ENCODE data around the gene EPHA7. TPM values are rescaled to one million over a fixed set of nuclear protein-coding genes. Genes with fewer than 3 reads are reported as not detected.

Gene EPHA7
- polyA plus RNA-seq, 1 donor (not counting 4 experiments of a cell fraction or from before 2014, with no cell fraction given) = not detected

DNA sequence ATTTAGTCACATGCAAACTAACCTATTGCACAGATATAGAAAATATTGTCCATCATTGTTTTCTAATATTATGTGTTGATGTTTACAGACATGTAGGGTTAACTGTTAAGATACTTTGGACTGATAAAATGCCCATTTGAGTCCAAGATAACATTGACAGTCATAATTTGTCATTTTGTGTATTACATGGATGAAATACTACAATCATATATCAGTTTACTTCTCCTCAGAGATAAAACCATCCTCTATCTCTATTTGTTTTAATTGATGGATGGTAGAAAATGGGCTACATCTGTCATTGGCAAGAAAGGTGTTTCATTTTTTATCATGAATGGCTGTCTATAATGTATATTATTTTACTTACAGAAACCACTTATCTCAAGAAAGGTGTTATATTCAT, 6.2 kb downstream of the EPHA7 start:
- H3K27ac ChIP-seq (ENCODE audit: control insufficient read depth, insufficient read depth, low read length) = no peak overlapping the region
- no peaks in the 10 kb centered on the region for H3K36me3 ChIP-seq (ENCODE audit: control insufficient read depth in 2 of 2, extremely low read depth in 1 of 2, insufficient read depth in 2 of 2, low read length in 2 of 2)
- FAIRE-seq = no peak
- no peak for TF ChIP-seq EZH2 (IDR thresholded peaks at IDR 0.05; ENCODE audit: low read length)
- TF ChIP-seq, protein P1, sequence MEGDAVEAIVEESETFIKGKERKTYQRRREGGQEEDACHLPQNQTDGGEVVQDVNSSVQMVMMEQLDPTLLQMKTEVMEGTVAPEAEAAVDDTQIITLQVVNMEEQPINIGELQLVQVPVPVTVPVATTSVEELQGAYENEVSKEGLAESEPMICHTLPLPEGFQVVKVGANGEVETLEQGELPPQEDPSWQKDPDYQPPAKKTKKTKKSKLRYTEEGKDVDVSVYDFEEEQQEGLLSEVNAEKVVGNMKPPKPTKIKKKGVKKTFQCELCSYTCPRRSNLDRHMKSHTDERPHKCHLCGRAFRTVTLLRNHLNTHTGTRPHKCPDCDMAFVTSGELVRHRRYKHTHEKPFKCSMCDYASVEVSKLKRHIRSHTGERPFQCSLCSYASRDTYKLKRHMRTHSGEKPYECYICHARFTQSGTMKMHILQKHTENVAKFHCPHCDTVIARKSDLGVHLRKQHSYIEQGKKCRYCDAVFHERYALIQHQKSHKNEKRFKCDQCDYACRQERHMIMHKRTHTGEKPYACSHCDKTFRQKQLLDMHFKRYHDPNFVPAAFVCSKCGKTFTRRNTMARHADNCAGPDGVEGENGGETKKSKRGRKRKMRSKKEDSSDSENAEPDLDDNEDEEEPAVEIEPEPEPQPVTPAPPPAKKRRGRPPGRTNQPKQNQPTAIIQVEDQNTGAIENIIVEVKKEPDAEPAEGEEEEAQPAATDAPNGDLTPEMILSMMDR (optimal IDR thresholded peaks at IDR 0.05 in 1 of 3, IDR thresholded peaks at IDR 0.05 in 1 of 3, conservative IDR thresholded peaks at IDR 0.05 in 1 of 3; ENCODE audit: extremely low read depth in 1 of 3, insufficient read depth in 2 of 3, low read length in 3 of 3) = no peak
- H2AFZ ChIP-seq (ENCODE audit: control insufficient read depth, low read length) = no peak overlapping the region
- H3K79me2 ChIP-seq (ENCODE audit: control insufficient read depth, insufficient read depth, low read length) = no peaks in the 10 kb centered on the region
- peaks cover 24% of the 10 kb centered on the region for H3K27me3 ChIP-seq (ENCODE audit: control insufficient read depth, extremely low read depth, insufficient read depth, low read length)
- H3K4me1 ChIP-seq (ENCODE audit: control insufficient read depth, extremely low read depth, insufficient read depth, low read length) = no peaks in the 10 kb centered on the region
- no peak for DNase-seq (ENCODE audit: low read depth, low spot score)
- no peak overlapping the region for H3K4me3 ChIP-seq (ENCODE audit: control insufficient read depth in 2 of 3, extremely low read depth in 1 of 3, insufficient read depth in 2 of 3, low read depth in 1 of 3, low read length in 3 of 3)
- no peaks in the 10 kb centered on the region for H3K9me3 ChIP-seq (ENCODE audit: control insufficient read depth, low read depth, low read length)
- no peak overlapping the region for H3K4me2 ChIP-seq (ENCODE audit: control insufficient read depth, extremely low read depth, insufficient read depth, low read depth, low read length)
- H3K9me1 ChIP-seq (ENCODE audit: control insufficient read depth, extremely low read depth, insufficient read depth, low read length) = no peaks in the 10 kb centered on the region
- H4K20me1 ChIP-seq (ENCODE audit: control insufficient read depth, extremely low read depth, insufficient read depth, low read length) = no peaks in the 10 kb centered on the region
- dilution Hi-C loops (cut with MboI; ENCODE audit: extremely low pct_ligation_motif_present, low sequenced_read_pairs) = no loop called here
- no peak overlapping the region for H3K9ac ChIP-seq (ENCODE audit: control insufficient read depth, extremely low read depth, insufficient read depth, low read length)

DNA sequence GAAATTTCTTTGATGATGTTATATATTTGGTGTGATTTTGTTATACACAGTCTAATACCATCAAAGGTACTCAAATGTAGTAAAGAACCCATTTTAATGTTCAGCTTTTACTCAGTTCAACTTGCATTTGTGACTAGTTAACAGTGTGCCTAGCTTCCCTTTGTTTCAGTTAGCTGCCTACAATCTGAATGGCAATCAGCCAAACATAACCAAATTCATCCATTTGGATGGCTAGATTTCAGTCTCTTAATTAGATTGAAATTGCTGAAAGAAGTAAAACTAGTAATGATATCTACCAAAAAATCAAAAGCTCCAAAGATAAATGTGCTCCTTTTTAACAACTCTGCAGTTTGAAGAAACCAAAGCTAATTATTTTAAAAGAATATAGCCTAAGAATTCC, 6.9 kb downstream of the EPHA7 start:
- Histone ChIP-seq H3K36me3 (ENCODE audit: control insufficient read depth in 2 of 2, extremely low read depth in 1 of 2, insufficient read depth in 2 of 2, low read length in 2 of 2) (no peaks in the 10 kb centered on the region), H3K4me2 (ENCODE audit: control insufficient read depth, extremely low read depth, insufficient read depth, low read depth, low read length) (no peak overlapping the region), H3K4me3 (ENCODE audit: control insufficient read depth in 2 of 3, extremely low read depth in 1 of 3, insufficient read depth in 2 of 3, low read depth in 1 of 3, low read length in 3 of 3) (no peak overlapping the region), H3K4me1 (ENCODE audit: control insufficient read depth, extremely low read depth, insufficient read depth, low read length) (no peaks in the 10 kb centered on the region), H3K9me1 (ENCODE audit: control insufficient read depth, extremely low read depth, insufficient read depth, low read length) (no peaks in the 10 kb centered on the region), H3K79me2 (ENCODE audit: control insufficient read depth, insufficient read depth, low read length) (no peaks in the 10 kb centered on the region), H3K9me3 (ENCODE audit: control insufficient read depth, low read depth, low read length) (no peaks in the 10 kb centered on the region), H3K27ac (ENCODE audit: control insufficient read depth, insufficient read depth, low read length) (no peak overlapping the region), H2AFZ (ENCODE audit: control insufficient read depth, low read length) (no peak overlapping the region), H3K27me3 (ENCODE audit: control insufficient read depth, extremely low read depth, insufficient read depth, low read length) (peaks cover 17% of the 10 kb centered on the region), H3K9ac (ENCODE audit: control insufficient read depth, extremely low read depth, insufficient read depth, low read length) (no peak overlapping the region), H4K20me1 (ENCODE audit: control insufficient read depth, extremely low read depth, insufficient read depth, low read length) (no peaks in the 10 kb centered on the region)
- TF ChIP-seq, protein P1 (optimal IDR thresholded peaks at IDR 0.05 in 1 of 3, IDR thresholded peaks at IDR 0.05 in 1 of 3, conservative IDR thresholded peaks at IDR 0.05 in 1 of 3; ENCODE audit: extremely low read depth in 1 of 3, insufficient read depth in 2 of 3, low read length in 3 of 3) = no peak
- no peak for TF ChIP-seq EZH2 (IDR thresholded peaks at IDR 0.05; ENCODE audit: low read length)
- DNase-seq (ENCODE audit: low read depth, low spot score) (no peak), FAIRE-seq (no peak)
- dilution Hi-C loops (cut with MboI; ENCODE audit: extremely low pct_ligation_motif_present, low sequenced_read_pairs) = no loop called here

Measured in keratinocyte (primary cell).